KOPT-K1 (cell line): ENCODE measurements around the gene HPS1.
"Not testable (repeated sequence)": the region's sequence is repeated elsewhere in the genome, so short reads cannot be mapped to it uniquely, and the experiment has no call there.

Experiments used
- H3K27ac ChIP-seq: fragments of 200-600 bp; sonication (generic); 2 replicates; pipeline ENCODE4 v1.5.1; 2016; ENCODE audit warnings: antibody characterized with exemption, mild to moderate bottlenecking, low read depth, low read length; ENCODE audit not compliant: poor library complexity, severe bottlenecking
- H3K36me3 ChIP-seq: fragments of 200-600 bp; sonication (generic); 2 replicates; pipeline ENCODE4 v1.5.1; 2017; ENCODE audit warnings: antibody characterized with exemption, mild to moderate bottlenecking, low read length, moderate library complexity; ENCODE audit not compliant: insufficient read depth
- H3K9me3 ChIP-seq: fragments of 200-600 bp; sonication (generic); 2 replicates; pipeline ENCODE4 v1.5.1; 2017; ENCODE audit warnings: antibody characterized with exemption, low read length, mild to moderate bottlenecking; ENCODE audit not compliant: insufficient read depth, poor library complexity, severe bottlenecking

Gene HPS1

DNA sequence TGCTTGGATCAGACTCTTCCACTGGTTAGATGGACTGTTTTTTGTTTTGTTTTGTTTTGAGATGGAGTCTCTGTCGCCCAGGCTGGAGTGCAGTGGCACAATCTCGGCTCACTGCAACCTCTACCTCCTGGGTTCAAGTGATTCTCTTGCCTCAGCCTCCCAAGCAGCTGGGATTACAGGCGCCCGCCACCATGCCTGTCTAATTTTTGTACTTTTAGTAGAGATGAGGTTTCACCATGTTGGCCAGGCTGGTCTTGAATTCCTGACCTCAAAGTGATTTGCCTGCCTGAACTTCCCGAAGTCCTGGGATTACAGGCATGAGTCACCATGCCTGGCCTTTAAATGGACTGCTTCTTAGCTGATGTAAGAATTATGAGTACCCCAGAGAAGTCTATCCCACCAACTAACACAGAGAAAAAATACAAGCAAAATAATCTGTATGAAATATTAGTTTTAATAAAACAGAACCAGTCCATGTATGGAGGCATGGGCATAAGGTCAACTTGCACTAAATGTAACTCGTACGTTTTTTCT, 63.5 kb downstream of the HPS1 start:
- not testable (repeated sequence) for H3K36me3 ChIP-seq, H3K27ac ChIP-seq, H3K9me3 ChIP-seq

DNA sequence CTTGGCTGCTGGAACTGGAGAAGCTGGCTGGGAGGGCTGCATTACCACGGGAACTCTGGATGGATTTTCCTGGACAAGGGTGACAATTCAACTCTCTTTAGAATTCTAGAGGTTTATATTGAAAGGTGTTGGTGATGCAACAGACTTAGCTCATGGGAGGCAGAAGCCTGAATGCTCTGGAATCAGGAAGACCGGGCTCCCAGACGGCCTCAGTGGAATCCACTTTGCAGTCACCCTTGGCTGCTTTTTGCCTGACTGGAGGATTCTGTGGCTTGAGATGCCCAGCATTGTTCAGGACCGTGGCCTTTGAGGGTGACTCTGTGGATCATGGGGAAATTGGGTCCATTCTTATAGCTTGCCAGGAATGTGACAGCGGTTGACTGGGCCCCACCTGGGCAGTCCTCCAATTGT, 64.0 kb downstream of the HPS1 start:
- H3K36me3 ChIP-seq, result no peaks in the 10 kb centered on the region
- no peak overlapping the region for H3K27ac ChIP-seq
- no peaks in the 10 kb centered on the region for H3K9me3 ChIP-seq

DNA sequence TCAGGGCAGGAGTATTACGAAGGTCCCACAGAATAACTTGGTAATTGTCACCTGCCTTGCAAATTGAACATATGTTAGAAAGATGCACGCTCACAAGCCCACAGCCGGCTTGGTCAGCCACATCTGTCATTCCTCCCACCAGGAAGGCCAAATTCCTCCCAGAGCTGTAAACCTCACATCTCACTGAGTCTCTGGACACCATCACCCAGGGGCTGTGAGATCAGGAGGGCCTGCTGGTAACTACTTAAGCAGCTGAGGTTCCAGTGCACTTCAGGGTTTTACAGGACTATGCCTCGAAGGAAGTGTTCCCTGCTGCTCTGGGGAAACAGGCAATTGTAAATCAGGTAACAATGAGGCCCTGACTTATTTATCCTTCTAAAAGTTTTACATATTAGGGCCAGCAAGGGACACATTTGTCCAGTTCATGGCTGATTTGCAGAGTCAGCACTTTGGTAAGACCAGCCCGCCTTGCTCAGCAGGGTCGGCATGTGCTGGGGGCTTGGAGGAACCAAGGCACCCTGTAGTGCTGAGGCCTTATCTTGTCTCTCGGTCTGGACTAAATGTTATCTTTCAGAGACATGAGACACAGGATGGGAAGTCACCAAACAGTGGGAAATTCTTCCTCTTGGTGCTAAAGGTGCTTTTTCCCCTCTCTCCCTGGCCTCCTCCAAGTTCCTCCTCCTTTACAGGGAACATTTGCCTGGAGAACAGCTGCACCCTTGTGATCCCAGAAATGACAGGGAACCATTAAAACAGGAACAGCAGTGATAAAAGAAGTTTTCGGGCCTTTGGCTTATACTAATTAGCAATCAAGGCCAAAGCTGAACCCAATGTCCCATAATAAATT, 66.0 kb downstream of the HPS1 start:
- H3K36me3 ChIP-seq, result no peaks in the 10 kb centered on the region
- no peaks in the 10 kb centered on the region for H3K9me3 ChIP-seq
- no peak overlapping the region for H3K27ac ChIP-seq

DNA sequence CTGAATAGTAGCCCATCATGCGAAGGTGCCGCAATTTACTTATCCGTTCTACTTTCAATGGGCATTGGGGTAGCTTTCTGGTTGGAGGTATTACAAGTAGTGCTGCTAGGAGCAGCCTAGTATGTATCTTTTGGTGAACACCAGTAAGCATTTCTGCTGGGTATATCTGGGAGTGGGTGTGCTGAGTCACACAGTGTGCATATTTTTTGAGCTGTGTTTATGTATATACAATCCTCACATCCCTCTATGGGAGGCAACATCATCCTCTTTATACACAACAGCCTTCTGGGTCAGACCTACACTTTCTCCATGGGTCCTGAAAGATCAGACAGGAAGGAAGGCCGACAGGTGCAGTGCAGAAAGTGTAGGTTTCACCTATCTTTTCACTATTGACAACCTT, 68.0 kb downstream of the HPS1 start:
- H3K9me3 ChIP-seq, result no peaks in the 10 kb centered on the region
- no peak overlapping the region for H3K27ac ChIP-seq
- no peaks in the 10 kb centered on the region for H3K36me3 ChIP-seq

DNA sequence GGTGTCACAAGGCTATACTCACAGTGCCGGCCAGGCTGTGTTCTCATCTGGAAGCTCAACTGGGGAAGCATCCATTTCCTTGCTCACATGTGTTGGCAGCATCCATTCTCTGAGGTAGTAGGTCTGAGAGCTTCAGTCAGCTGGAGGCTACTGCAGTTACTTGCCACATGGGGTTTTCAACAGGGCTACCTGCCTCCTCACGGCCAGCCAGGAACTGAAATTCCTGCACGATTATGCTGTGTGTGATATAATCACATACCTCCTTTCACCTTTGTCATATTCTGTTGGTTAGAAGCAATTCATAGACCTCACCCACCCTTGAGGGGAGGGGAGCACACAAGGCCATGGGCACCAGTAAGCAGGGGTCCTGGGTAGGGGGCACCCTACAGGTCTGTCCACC, 69.2 kb downstream of the HPS1 start:
- Histone ChIP-seq H3K9me3 (no peaks in the 10 kb centered on the region), H3K27ac (no peak overlapping the region), H3K36me3 (no peaks in the 10 kb centered on the region)

DNA sequence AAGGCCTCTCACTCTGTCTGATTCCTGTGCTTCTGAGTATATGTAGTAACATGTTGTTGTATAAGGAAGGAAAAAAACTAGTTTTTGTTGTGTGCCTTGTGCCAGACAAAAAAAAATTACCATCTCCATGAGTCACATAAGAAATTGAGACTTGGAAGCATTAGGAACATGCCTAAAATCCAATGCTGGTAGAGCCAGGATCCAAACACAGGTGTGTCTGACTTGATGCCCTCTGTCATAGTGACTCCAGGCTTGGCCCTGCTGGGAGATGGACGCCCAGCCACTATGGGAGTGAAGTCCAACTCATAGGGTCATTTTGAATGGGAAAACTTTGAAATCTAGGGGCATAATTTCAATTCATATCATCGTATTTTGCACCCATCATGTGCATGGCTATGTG, 69.7 kb downstream of the HPS1 start:
- no peak overlapping the region for H3K27ac ChIP-seq
- H3K36me3 ChIP-seq, result no peaks in the 10 kb centered on the region
- no peaks in the 10 kb centered on the region for H3K9me3 ChIP-seq

DNA sequence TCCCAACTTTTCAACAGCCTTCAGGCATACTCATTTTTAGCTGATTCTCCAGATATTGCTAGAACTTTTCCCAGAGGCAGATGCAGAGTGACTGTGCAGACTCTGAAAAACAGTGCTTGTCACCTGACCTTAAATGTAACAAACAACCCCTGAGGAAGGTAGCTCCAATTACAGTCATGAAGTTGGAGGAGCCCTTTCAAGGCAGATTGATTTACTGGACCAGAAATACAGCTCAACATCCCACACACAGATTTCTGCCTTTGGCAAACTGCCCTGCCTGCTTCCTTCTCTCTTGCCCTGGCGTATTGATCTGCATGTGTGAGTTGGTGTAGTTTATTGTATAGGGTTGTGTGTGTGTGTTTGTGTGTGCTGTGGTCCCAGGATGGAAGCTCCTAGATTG, 70.2 kb downstream of the HPS1 start:
- Histone ChIP-seq H3K9me3 (no peaks in the 10 kb centered on the region), H3K36me3 (no peaks in the 10 kb centered on the region), H3K27ac (no peak overlapping the region)

DNA sequence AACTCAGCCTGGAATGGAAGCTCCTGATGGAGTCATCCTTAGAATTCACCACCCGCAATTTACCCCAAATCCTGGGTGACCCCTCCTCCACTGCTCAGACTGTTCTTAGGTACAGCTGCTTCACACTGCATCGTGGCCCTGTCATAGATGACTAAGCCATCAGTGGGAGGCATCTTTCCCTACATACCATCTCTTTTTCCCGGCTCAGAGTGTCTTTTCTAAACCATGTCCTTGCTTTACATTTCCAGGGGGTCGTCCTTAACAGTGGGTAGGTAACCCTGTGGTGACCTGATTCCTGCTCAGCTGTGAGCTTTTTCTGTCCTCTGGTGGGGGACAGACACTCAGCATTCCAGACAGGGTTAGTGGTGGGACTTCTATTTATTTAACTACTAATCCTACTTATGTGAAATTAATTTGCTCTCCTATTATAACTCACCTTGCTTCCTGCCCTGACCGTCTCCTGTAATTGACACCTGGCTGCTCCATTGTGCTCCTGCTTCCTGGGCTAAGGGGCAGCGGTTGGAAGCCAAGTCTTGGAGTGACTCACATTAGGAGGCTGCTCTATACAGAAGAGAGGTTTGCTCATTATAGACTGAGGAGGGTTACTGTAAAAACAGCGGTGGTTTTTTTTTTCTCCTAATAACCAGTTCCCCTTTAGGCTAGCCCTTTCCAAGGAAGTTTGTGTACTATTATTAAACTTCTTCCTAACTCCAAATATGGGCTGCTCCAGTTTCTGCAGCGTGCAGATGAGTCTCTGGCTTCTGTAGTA, 72.3 kb downstream of the HPS1 start:
- no peak overlapping the region for H3K27ac ChIP-seq
- H3K9me3 ChIP-seq, result no peaks in the 10 kb centered on the region
- H3K36me3 ChIP-seq, result no peaks in the 10 kb centered on the region

DNA sequence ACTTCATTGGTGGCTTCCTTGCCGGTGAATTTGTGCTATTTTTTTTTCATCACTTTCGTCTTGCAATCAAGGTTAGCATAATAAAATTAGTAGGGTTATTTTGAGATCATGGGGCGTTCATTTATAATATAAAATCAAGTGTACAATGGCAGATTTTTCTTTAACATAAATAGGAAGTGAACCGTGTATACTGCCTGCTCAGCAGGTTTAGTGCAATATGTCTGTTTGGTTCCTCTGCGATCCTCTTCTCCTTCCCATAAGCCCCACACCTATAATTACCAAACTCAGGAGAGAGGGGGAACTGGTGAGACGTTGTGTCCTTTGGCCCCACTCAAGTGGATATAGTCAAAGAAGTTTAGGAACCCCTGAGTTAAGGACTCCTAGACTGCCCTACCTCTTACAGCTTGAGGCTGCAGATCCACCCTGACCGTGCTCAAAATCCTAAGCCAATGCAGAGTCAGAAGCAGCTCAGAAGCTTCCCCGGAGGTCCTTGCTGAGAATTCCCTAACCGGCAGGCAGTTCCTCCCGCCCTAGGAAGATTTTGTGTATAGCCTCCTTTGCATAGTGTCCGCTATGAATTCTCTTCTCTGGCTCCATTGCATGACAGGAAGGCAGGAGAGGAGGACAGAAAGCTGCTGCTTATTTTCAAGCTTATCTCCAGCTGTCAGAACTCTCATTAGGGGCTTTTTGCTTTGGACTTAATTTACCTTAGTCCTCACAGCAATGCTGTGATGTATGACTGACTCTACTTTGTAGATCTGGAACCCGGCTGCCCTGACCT, 73.3 kb downstream of the HPS1 start:
- Histone ChIP-seq H3K36me3 (no peaks in the 10 kb centered on the region), H3K27ac (no peak overlapping the region), H3K9me3 (peaks cover 2% of the 10 kb centered on the region)

DNA sequence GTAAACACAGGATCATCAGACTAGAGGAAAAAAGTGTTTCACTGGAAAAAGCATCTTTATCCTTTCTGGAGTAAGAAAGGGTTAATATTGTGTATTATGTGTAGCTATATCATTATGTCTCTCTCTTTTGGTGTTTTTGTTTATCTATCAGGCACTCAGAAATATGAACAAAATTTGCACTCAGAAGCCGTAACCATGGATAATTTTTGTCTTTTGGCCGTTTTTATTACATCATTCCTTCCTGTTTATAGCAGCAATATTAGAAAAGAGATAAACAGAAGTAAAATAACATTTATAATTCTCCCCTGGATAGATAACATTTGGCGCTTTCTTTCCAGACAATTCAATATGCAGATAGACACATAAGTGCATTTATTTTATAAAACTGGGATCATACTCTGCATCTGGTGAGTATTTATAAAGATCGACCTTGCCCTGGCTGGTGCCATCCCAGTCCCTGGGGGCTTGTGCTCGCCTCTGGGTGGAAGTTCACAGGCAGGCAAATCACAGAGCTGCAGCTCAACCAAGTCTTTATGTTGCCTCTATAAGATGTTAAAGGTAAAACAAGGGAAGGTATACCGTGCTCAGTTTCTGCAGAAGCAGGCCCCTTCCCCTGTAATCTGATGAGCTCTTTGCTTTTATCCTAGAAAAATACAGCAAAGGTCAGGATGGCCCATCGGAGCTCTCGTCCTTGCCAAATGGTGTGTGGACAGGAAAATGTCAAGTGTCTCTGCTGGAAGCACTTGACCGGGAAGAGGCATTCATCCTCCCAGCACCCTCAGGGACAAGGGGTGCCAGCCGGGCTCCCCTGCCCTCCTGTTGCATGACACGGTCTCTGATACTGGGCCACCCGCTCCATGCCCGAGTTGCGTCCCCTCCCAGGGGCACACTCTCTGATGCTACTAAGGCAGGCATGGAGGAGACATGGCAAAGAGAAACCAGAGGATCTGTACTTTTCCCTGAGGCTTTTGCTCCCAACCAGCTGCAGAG, 75.6 kb downstream of the HPS1 start:
- Histone ChIP-seq H3K9me3 (peaks cover 5% of the 10 kb centered on the region), H3K27ac (no peak overlapping the region), H3K36me3 (no peaks in the 10 kb centered on the region)

DNA sequence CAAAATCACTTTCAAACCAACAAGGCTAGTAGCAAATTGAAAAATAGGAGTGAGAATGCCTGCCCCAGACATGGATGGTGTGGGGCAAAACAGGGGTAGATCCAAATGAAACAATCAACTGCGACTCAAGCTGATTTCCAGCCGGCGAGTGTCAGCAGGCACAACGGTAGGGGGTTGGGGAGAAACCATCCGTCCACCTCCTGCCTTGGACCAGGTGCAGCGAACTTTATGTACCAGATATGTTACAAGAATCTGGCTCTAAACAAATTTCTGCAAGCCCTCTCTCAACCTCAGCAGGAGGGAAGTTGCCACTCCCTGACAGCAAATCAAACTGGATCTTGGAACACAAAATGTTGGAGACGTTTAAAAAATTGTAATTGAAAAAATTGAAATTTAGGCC, 76.9 kb downstream of the HPS1 start:
- Histone ChIP-seq H3K9me3 (peaks cover 5% of the 10 kb centered on the region), H3K36me3 (no peaks in the 10 kb centered on the region), H3K27ac (no peak overlapping the region)

DNA sequence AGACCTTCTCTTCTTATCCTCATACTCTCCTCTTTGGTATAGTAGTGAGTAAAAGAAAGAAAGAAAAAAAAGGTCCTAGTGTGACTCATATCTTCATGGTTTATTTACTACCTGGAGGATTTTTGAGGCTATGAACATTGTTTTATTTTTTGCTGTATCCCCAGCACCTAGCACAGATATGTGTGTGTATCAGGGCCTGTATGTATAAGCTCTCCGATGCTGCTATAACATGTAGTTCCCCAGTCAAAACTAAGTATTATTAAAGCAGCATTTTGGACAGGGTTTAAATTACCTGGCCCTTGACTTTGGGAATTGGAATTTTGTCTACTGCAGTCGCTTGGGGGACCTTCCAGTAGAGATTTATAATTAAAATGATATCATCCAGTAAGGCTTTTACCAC, 78.1 kb downstream of the HPS1 start:
- no peaks in the 10 kb centered on the region for H3K36me3 ChIP-seq
- H3K9me3 ChIP-seq, result peaks cover 5% of the 10 kb centered on the region
- H3K27ac ChIP-seq, result no peak overlapping the region

DNA sequence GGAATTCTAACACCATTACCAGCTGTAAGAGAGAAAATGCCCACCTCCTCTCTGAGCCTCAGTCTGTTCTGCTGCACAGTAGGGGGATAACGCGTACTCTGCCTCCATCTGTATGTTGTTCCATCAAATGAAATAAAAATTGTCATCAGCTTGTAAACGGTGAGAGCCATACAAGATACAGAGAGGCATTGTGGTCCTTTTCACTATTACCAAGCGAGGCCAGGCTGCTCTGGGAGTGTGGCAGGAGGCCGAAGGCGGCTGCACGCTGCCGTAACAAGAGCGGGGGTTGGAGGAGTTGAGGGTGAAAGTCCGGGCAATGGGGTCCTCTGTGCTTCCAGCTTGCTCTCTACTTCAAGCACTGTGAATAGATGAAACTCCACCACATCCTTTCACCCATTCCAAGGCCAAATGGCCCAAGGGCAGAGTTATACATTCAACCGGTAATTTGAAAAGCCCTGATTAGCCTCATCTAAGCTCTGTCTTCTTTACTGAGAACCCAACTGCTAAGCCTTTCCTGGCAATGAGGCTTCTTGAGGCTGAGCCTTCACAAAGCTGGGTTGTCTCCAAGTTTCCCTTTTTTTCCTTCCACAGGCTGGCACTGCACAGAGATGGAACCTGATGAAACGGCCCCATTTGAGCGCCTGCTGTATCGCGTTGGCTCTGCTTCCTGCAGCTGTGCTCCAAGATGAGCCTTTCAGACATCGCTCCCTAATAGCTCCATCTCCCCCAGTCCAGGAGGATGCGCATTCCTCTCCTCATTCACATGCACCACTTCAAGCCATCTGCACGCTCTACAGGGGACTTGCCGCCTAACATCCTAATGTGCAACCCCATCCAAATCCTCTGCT, 78.9 kb downstream of the HPS1 start:
- H3K36me3 ChIP-seq, result no peaks in the 10 kb centered on the region
- no peak overlapping the region for H3K27ac ChIP-seq
- peaks cover 5% of the 10 kb centered on the region for H3K9me3 ChIP-seq
